Measurements from ENCODE around the gene PPAT.
"Not testable (repeated sequence)": the region's sequence is repeated elsewhere in the genome, so short reads cannot be mapped to it uniquely, and the experiment has no call there.

Gene PPAT

DNA sequence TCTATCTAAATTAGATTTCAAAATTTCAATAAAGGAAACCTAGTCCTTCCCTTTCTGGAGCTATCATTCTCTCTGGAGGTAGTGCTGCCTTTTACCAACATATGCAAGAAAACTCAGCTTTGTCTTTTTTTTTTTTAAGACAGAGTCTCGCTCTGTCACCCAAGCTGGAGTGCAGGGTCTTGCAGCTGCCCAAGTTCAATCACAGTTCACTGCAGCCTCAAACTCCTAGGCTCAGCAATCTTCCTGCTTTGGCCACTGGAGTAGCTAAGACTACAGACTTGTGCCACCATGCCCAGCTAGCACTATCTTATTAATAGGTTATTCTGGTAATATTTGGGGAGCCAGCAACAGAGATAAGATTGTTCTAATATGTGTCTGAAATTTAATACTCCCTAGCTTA, 60.5 kb downstream of the PPAT start:
- no peak for DNase-seq

DNA sequence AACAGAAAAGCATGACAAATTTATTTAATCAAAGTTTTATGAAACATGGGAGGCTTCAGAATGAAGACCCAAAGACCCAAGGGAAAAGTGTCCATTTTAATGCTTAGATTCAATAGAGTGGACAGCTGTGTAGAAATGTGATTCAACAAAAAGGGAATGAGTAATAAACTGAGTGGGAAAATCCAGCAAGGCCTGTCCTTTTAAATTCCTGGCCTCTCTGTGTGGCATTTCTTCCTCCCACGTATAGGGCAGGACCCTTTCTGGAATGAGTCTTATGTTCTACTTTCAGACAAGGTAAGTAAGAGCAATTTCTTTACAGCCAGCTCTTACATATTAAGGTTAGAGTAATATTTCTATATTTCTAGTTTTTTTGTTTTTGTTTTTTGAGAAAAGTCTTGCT, 62.6 kb downstream of the PPAT start:
- no peak for DNase-seq

- DNase-seq, result no peak
Measured at GRCh38 chr4:56371426-56372220, 63.8 kb downstream of the PPAT start.

DNA sequence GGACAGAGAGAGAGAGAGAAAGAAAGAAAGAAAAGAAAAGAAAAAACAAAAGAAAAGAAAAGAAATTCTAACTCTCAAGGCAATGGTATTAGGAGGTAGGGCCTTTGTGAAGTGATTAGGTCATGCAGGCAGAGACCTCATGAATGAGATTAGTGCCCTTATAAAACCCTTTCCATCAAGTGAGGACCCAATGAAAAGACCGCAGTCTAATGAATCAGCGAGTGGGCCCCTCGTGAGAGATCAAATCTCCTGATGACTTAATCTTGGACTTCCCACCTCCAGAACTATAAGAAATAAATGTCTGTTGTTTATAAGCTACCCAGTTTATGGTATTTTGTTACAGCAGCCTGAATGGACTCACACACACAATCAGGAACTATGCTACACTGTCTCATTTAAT, 65.0 kb downstream of the PPAT start:
- DNase-seq, result no peak

DNA sequence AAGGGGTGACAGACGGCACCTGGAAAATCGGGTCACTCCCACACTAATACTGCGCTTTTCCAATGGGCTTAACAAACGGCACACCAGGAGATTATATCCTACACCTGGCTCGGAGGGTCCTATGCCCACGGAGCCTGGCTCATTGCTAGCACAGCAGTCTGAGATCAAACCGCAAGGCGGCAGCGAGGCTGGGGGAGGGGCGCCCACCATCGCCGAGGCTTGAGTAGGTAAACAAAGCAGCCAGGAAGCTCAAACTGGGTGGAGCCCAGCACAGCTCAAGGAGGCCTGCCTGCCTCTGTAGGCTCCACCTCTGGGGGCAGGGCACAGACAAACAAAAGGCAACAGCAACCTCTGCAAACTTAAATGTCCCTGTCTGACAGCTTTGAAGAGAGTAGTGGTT, 72.4 kb downstream of the PPAT start:
- not testable (repeated sequence) for DNase-seq

DNA sequence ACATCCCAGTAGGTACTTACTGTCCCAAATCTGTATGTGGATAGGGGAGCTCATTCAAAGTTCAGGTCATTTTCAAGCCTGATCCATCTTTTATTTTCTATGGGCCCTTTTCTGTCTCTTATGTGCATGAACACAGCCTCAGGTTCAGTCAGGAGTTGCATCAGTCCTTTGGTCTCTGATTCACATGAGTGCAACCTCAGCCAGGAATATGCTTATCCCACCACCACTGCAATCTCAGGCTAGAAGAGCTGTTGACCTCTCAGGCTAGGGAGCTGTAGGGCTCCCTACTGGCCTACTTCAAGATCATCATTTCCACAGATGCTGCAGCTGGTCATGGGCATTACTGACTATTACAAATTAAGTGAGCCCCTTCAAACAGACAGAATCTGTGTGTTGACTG, 75.3 kb downstream of the PPAT start:
- DNase-seq, result no peak

- no peak for DNase-seq
Measured at GRCh38 chr4:56356650-56357049, 78.8 kb downstream of the PPAT start.

DNA sequence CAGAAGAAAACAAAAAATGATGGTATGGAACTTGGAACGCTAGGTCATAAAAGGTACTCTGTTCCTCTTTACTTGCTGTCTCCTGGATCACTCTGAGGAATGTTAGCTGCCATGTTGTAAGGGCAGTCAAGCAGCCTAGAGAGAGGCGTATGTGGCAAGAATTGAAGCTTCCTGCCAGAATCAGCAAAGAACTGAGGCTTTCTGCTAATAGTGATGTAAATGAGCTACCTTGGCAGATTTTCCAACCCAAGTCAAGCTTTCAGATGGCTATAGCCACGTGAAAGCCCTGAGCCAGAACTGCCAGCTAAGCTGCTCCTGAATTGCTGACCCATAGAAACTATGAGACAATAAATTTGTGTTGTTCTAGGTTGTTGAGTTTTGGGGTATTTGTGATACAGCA, 86.8 kb downstream of the PPAT start:
- no peak for DNase-seq

- no peak for DNase-seq
Measured at GRCh38 chr4:56345458-56345857, 90.0 kb downstream of the PPAT start.

Measured in activated CD4-positive, alpha-beta T cell treated with anti-CD3 and anti-CD28 coated beads, Interleukin-2, amount 50 U/mL, for 48 hours (primary cell).